GM19455 (cell line): Measurements from ENCODE around the gene SEMA6A.

Source experiments
- ATAC-seq: cut with Tn5 transposase; IDR thresholded peaks from one replicate; pipeline ENCODE4 v1.9.1; 2021; ENCODE audit not compliant: unreplicated experiment

SEMA6A gene

DNA sequence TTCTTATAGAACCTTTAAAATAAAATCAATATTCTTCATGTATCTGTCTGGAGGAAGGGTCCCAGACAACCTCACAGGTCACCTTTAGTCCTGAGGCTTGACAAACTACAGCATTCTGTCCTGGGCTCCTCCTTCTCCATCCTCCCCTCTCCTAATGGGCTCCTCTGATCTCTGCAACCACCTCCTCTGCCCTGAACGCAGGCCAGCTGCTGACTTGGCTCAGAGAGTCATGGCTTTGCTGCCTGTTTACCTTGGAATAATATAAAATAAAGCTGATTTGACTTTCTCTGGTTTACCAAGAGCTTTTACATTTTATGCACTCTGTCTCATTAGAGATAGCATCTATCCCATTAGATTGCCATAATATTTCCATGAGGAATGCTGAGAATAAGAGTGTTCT, 159.4 kb downstream of the SEMA6A start:
- no peak for ATAC-seq

DNA sequence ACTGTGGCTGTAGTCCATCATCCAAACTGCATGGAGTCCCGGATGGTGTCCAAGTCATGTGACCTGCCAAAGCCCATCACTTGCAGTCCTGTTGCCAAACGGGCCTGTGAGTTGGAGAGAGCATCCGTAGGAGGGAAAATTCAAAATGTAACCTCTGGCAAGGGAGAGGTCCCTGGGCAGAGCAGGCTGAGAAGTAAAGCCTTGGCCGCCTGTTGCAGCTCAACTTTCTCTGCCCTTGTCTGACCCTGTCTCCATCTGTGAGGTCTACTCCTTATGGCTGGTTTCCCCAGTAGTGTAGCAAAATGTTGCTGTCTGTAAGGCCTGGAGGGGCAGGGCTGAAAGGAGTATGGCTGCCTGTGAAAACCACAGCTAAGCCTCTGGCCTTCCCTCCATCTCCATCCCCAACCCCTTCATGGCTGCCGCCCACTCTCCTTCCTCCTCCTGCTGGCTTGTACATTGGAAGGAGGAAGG, 163.5 kb downstream of the SEMA6A start:
- no peak for ATAC-seq

GRCh38 chr5:116410336-116410890, 164.2 kb downstream of the SEMA6A start:
- no peak for ATAC-seq

- ATAC-seq, result no peak
Observed at GRCh38 chr5:116409591-116410296, 164.9 kb downstream of the SEMA6A start.

- no peak for ATAC-seq
Observed at GRCh38 chr5:116406306-116407041, 168.1 kb downstream of the SEMA6A start.

- ATAC-seq, result no peak
Observed at GRCh38 chr5:116404792-116405191, 169.8 kb downstream of the SEMA6A start.

DNA sequence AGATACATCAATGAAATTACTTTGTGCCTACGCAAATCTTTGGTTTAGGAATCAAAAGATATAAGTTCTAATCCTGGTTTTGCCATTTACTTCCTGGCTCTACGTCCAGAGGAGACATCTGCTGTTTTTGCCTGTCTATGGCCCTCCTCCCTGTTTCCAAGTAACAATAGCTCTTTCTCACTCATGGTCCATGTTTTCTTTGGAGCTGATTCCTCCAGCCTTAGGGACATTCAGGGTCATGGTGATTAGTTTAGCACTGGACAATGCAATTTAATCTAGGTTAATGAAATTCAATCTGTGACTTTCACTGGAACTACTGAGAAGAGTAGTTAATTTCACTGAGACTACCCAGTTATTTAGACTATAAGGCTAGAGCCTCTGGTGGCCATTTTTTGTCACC, 170.6 kb downstream of the SEMA6A start:
- ATAC-seq, result no peak

DNA sequence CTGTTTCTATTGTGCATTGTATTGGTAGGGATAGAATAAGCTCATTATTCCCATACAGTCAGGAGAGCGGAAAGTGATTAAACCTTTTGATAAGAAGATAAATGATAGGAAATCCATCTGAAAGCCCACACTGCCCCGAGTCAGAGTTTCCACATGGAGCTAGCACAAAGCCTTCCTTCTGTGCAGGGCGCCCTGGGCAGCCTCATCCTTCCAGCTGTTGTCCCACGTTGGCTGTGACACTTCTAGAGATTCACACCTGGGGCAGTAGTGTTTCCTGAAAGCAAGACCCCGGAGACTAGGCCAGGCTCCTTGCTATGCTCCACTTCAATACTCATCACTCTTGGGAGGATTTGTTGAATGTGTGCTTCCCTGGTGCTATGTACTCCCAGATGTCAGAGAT, 172.4 kb downstream of the SEMA6A start:
- no peak for ATAC-seq

- no peak for ATAC-seq
Observed at GRCh38 chr5:116401576-116401975, 173.0 kb downstream of the SEMA6A start.

GRCh38 chr5:116396476-116397099, 178.0 kb downstream of the SEMA6A start:
- ATAC-seq, result no peak

DNA sequence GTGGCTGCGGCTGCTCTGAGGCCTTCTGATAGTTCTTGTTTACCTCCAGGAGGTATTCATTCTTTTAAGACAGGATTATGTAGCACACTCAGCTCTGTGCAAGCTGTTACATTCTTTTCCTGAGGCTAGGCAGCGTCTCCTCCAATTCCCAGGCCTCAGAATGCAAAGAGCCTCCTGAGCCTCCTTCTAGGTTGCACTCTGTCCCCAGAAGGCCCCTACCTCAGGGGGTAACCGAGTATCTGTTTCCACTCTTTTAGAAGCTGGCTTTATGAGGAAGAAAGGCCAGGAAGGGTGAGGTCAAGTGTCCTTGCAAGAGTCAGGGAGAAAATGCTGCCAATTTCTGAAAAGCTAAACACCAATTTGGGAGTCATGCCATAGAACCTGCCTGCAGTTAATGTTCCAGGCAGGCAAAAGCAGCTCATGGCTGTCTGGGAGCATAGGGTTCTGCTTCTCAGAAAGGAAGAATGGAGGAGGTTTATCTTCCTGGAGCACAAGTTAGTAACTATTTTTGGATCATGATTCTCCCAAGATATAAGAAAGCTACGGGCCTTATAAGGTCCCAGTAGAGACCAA, 178.9 kb downstream of the SEMA6A start:
- ATAC-seq, result no peak

DNA sequence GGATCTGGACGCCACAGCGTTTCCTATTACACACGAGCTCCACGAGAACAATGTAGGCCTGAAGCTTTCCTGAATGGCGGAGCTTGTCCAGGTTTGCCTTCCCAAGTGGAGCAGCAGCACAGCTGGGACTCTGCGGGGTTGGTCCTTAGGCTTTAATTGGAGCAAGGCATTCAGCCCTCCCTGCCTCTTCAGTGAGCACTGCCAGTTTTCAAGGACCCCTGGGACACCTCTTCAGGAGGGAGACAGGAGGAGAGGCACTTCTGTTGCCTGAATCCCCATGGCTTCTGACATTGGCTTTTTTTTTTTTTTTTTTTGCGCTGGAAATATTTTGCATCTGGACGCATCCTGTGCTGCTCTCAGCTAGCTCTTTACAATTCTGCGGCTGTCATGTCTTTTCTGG, 179.4 kb downstream of the SEMA6A start:
- no peak for ATAC-seq

DNA sequence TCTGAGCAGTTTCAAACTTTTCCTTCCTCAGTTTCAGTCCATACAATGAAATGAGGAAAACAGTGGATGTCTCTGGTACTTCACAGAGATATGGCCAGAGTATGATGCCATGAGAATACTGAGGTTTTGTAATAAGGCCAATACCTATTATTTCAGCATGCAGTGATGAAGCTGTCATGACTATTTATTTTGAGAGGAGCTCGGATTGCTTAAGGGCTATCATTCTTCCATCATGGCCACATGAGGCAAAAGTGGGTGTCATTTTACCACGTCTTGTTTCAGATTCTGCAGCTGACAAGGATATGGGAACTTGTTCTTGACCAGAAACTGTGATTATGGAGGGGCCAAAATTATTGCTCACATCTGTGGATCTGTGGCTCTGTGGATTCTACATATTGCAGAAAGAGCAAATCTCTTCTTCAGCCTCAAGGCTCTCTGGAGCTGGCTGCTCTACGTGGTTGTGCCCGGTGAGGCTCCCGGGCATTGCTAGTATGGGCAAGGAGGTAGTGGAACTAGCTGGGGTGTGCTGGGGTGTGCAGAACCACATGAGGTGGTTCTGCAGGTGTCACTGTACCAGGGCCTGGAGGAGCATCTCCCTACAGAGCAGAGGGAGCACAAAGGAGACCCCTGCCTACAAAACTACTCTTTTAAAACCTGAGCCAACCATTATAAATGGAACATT, 180.3 kb downstream of the SEMA6A start:
- no peak for ATAC-seq
